Gastrocnemius medialis (tissue), 4 donors: Measurements from ENCODE around the gene VAMP4. TPM values are rescaled to one million over a fixed set of nuclear protein-coding genes. Genes with fewer than 3 reads are reported as not detected.
"Not testable (repeated sequence)": the region's sequence is repeated elsewhere in the genome, so short reads cannot be mapped to it uniquely, and the experiment has no call there.

ENCODE experiments used
- ATAC-seq, 2 donors: fragments of 150-250 bp; one replicate each; pipeline ENCODE4 v1.9.1; 2016
- DNase-seq, 2 donors: peaks; one replicate each; pipeline ENCODE4 v3.0.0-alpha.2; 2019
- H3K27ac ChIP-seq, 4 donors: fragments of 200-600 bp; sonication (generic); 1 replicate in 1 of 4; 2 replicates in 3 of 4; pipeline ENCODE4 v1.5.1; 2016 to 2018; ENCODE audit warnings: mild to moderate bottlenecking in 2 of 4, moderate library complexity in 1 of 4
- H3K27me3 ChIP-seq, 3 donors: fragments of 200-600 bp; sonication (generic) in 2 of 3; 1 replicate in 1 of 3; 2 replicates in 2 of 3; pipeline versions ENCODE4 v1.5.1 to v1.6.0; 2016 to 2019; ENCODE audit warnings: mild to moderate bottlenecking in 1 of 3, moderate library complexity in 1 of 3
- H3K36me3 ChIP-seq, 2 donors: fragments of 200-600 bp; sonication (generic) in 1 of 2; one replicate each; pipeline ENCODE4 v1.5.1; 2017 to 2018
- H3K4me1 ChIP-seq, 2 donors: fragments of 200-600 bp; sonication (generic) in 1 of 2; one replicate each; pipeline ENCODE4 v1.5.1; 2016 to 2017; ENCODE audit warnings: mild to moderate bottlenecking in 2 of 2
- H3K4me3 ChIP-seq, 4 donors: fragments of 200-600 bp; sonication (generic) in 3 of 4; 1 replicate in 1 of 4; 2 replicates in 3 of 4; pipeline ENCODE4 v1.5.1; 2016 to 2019; ENCODE audit warnings: mild to moderate bottlenecking in 2 of 4
- H3K9me3 ChIP-seq, 3 donors: fragments of 200-600 bp; sonication (generic) in 2 of 3; 1 replicate in 1 of 3; 2 replicates in 2 of 3; pipeline ENCODE4 v1.5.1; 2016 to 2019
- CTCF ChIP-seq, 5 experiments: fragments of 450-650 bp in 3 of 5; fragments of 200-600 bp in 2 of 5; sonication (generic) in 2 of 5; IDR thresholded peaks in 4 of 5; conservative IDR thresholded peaks in 1 of 5; 1 replicate in 4 of 5; 2 replicates in 1 of 5; pipeline ENCODE4 v1.5.1; 2016 to 2019; ENCODE audit warnings: antibody characterized with exemption in 5 of 5, mild to moderate bottlenecking in 3 of 5, moderate library complexity in 3 of 5
- POLR2A ChIP-seq, 2 donors: fragments of 450-650 bp; IDR thresholded peaks; one replicate each; pipeline ENCODE4 v1.6.1; 2017; ENCODE audit warnings: antibody characterized with exemption in 2 of 2, mild to moderate bottlenecking in 2 of 2, moderate library complexity in 2 of 2
- in situ Hi-C, 4 donors: fragments of 200-750 bp; cut with MboI; loops; one replicate each; pipeline versions ENCODE4 v1.15.0 to v1.8.0; 2017; ENCODE audit warnings: low sequenced_read_pairs in 4 of 4
- intact Hi-C: fragments of 100-400 bp; cut with DNase I; formaldehyde crosslinking; loops from one replicate; pipeline ENCODE4 v1.15.1; 2023; ENCODE audit warnings: low total_unique reads
- total RNA-seq, 4 donors: library from RNA; depleted of rRNA; stranded (reverse); fragments of >200 nt; gene quantifications; one replicate each; pipeline versions ENCODE4 v1.1.0 to v1.2.3, GENCODE V29; 2016

Gene VAMP4
- total RNA-seq, 4 donors from 2014 or later = 4.6 to 11.1 (median 5.0) TPM

GRCh38 chr1:171738911-171739310, 3.0 kb downstream of the VAMP4 start:
- in situ Hi-C loops = loop anchor here in 1 of 4 donors (25.0 kb wide), 1 partner anchor 252 kb away; the partner anchor contains the start of gene PRRC2C
- peaks cover 18 to 24% of the 10 kb centered on the region in 2 donors for H3K4me1 ChIP-seq
- H3K4me3 ChIP-seq = no peak overlapping the region

GRCh38 chr1:171736196-171736595, 5.7 kb downstream of the VAMP4 start:
- no peak for ATAC-seq
- intact Hi-C loops (no loop called here), in situ Hi-C loops (loop anchor here in 1 of 4 donors (25.0 kb wide), 1 partner anchor 249 kb away; the partner anchor contains the start of gene PRRC2C)
- TF ChIP-seq POLR2A (IDR thresholded peaks at IDR 0.05) = no peak
- TF ChIP-seq CTCF (IDR thresholded peaks at IDR 0.05 in 4 of 5, conservative IDR thresholded peaks at IDR 0.05 in 1 of 5) = no peak
- H3K36me3 ChIP-seq = peaks cover 0 to 20% of the 10 kb centered on the region in 2 donors
- H3K4me1 ChIP-seq = peaks cover 8 to 15% of the 10 kb centered on the region in 2 donors
- DNase-seq = no peak
- H3K27ac ChIP-seq = no peak overlapping the region
- no peak overlapping the region for H3K4me3 ChIP-seq
- no peaks in the 10 kb centered on the region for H3K9me3 ChIP-seq
- H3K27me3 ChIP-seq = no peaks in the 10 kb centered on the region

More at GRCh38 chr1:171738911-171739310, 3.0 kb downstream of the VAMP4 start:
- ATAC-seq (no peak), DNase-seq (no peak)
- H3K36me3 ChIP-seq = peaks cover 0 to 20% of the 10 kb centered on the region in 2 donors
- no peaks in the 10 kb centered on the region for H3K27me3 ChIP-seq
- no peaks in the 10 kb centered on the region for H3K9me3 ChIP-seq
- H3K27ac ChIP-seq = no peak overlapping the region
- no peak for TF ChIP-seq POLR2A (IDR thresholded peaks at IDR 0.05)
- no peak for TF ChIP-seq CTCF (IDR thresholded peaks at IDR 0.05 in 4 of 5, conservative IDR thresholded peaks at IDR 0.05 in 1 of 5)
- intact Hi-C loops = no loop called here

- peaks cover 2 to 11% of the 10 kb centered on the region in 2 donors for H3K36me3 ChIP-seq
- peaks cover 0 to 5% of the 10 kb centered on the region in 2 donors for H3K4me1 ChIP-seq
- no peaks in the 10 kb centered on the region for H3K9me3 ChIP-seq
- ATAC-seq (no peak), DNase-seq (no peak)
- intact Hi-C loops = no loop called here
- TF ChIP-seq POLR2A (IDR thresholded peaks at IDR 0.05) = no peak
- no peak for TF ChIP-seq CTCF (IDR thresholded peaks at IDR 0.05 in 4 of 5, conservative IDR thresholded peaks at IDR 0.05 in 1 of 5)
- H3K27ac ChIP-seq = no peak overlapping the region
- H3K4me3 ChIP-seq = no peak overlapping the region
- in situ Hi-C loops = loop anchor here in 1 of 4 donors (25.0 kb wide), 1 partner anchor 243 kb away; the partner anchor contains the start of gene PRRC2C
- no peaks in the 10 kb centered on the region for H3K27me3 ChIP-seq
These were observed 11.8 kb downstream of the VAMP4 start for GRCh38 chr1:171730052-171730451.

GRCh38 chr1:171727778-171728177, 14.1 kb downstream of the VAMP4 start:
- DNase-seq (no peak), ATAC-seq (no peak)
- H3K9me3 ChIP-seq = no peaks in the 10 kb centered on the region
- TF ChIP-seq CTCF (IDR thresholded peaks at IDR 0.05 in 4 of 5, conservative IDR thresholded peaks at IDR 0.05 in 1 of 5) (no peak), POLR2A (IDR thresholded peaks at IDR 0.05) (no peak)
- in situ Hi-C loops = loop anchor here in 1 of 4 donors (25.0 kb wide), 1 partner anchor 240 kb away; the partner anchor contains the start of gene PRRC2C
- H3K27ac ChIP-seq = no peak overlapping the region
- intact Hi-C loops = no loop called here
- peaks cover 0 to 5% of the 10 kb centered on the region in 2 donors for H3K4me1 ChIP-seq
- H3K4me3 ChIP-seq = no peak overlapping the region
- no peaks in the 10 kb centered on the region for H3K27me3 ChIP-seq
- peaks cover 2 to 11% of the 10 kb centered on the region in 2 donors for H3K36me3 ChIP-seq

- in situ Hi-C loops, H3K4me1 ChIP-seq, ATAC-seq, H3K4me3 ChIP-seq, intact Hi-C loops, DNase-seq, H3K27ac ChIP-seq, H3K9me3 ChIP-seq, H3K27me3 ChIP-seq: not testable (repeated sequence)
- H3K36me3 ChIP-seq = peaks cover 2 to 11% of the 10 kb centered on the region in 2 donors
These were observed 18.7 kb downstream of the VAMP4 start for GRCh38 chr1:171723180-171723579.
